ENCODE results near the gene CR1L. TPM values are rescaled to one million over a fixed set of nuclear protein-coding genes. Genes with fewer than 3 reads are reported as not detected.

CR1L gene
- not detected for total RNA-seq

DNA sequence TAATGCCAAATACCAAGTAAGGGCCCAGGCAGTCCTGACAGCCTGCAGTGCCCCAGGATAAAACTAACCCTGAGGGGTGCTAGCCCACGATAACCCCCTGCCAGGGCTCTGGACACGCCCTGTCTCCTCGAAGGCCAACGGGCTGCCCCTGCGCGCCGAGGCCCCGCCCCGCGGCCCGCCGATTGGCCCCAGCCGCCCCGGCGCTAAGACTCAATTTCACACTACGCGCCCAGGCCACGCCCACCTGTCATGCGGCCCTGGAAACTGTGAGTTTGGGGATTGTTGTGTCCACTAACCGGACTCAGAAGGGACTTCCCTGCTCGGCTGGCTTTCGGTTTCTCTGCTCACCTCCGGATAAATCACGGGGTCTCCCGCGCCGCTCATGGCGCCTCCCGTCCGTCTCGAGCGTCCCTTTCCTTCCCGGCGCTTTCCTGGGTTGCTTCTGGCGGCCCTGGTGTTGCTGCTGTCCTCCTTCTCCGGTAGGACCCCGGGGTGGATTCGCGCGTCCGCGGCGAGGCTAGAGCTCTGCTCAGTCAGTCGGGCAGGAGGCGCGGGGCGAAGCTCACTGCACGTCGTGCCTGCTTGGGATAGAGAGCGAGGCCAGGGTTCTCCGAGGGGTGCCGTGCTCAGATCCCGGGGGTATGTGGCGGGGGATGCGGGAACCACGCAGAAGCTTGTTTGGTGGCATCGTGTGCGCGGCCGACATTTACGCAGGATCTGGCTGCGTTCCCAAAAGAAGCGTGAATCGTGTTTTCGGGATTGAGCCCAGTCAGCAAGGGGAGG, at the start of gene CR1L:
Gene CR1L, plus strand, starts transcription at position 282 of the 783 bp plus-strand sequence. Its CDS starts 101 bp downstream, at position 383.

DNA sequence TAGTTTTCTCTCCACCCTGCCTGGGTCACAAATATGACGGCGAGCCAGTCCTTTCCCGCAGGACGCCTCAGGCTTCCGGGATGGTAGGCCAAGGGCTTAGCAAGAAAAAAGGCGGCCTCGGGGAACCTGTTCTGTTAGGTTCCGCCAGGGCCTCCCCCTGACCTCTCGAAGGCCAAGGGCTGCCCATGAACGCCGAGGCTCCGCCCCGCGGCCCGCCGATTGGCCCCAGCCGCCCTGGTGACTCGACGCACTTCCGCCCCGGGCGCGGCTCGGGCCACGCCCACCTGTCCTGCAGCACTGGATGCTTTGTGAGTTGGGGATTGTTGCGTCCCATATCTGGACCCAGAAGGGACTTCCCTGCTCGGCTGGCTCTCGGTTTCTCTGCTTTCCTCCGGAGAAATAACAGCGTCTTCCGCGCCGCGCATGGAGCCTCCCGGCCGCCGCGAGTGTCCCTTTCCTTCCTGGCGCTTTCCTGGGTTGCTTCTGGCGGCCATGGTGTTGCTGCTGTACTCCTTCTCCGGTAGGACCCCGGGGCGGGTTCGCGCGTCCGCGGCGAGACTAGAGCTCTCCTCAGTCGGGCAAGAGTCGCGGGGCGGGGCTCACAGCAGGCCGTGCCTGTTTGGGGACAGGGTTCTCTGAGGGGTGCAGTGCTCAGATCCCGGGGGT, 107.0 kb downstream of the CR1L start, which contains the start of gene CD46:
Gene CD46, plus strand, starts transcription at position 265 of the 666 bp plus-strand sequence. Its CDS starts 159 bp downstream, at position 424.

Small RNA genes lying within 50 kb of the gene (small RNA-seq; reads per million reads assigned to genes)
- gene RNA5SP534: not detected

Other genes with a start within 250 kb of the CR1L start
- gene CR2, start 190.8 kb upstream of the CR1L start, total RNA-seq: not detected
- 0.46 TPM for gene CR1, start 149.0 kb upstream of the CR1L start, total RNA-seq
- 114 TPM for gene CD46, start 106.9 kb downstream of the CR1L start, total RNA-seq